GM12878 (cell line): Measurements from ENCODE around the gene SCAMP4. TPM values are rescaled to one million over a fixed set of nuclear protein-coding genes. Genes with fewer than 3 reads are reported as not detected.

ENCODE experiments used
- ATAC-seq: fragments of 200-7000 bp; cut with Tn5 transposase; 3 replicates; pipeline ENCODE4 v1.9.1; 2020; ENCODE audit warnings: mild to moderate bottlenecking, moderate library complexity
- BruUV-seq: library from RNA; stranded (reverse); fragments of 400-500 nt; replicated peaks from 2 replicates; lab custom pipeline; 2021; lab: Mats Ljungman, UMichigan
- CTCF ChIA-PET: fragments of 300-600 bp; sonication (Branson Sonifier 250); formaldehyde crosslinking; extraction: SDS; loops from one replicate; lab custom pipeline; 2021; ENCODE audit warnings: inconsistent platforms; lab: Yijun Ruan, JAX
- POLR2A ChIA-PET: fragments of 350-600 bp; formaldehyde crosslinking; extraction: SDS; loops from one replicate; lab custom pipeline; 2021; ENCODE audit warnings: inconsistent platforms; lab: Charles Lee
- RAD21 ChIA-PET: fragments of 300-600 bp; sonication (Branson Sonifier 250); formaldehyde crosslinking; loops from one replicate; lab custom pipeline; 2023; ENCODE audit warnings: antibody characterized with exemption; ENCODE audit not compliant: unreplicated experiment; lab: Charles Lee
- SMC1A ChIA-PET: fragments of 300-600 bp; sonication (Branson Sonifier 250); formaldehyde crosslinking; loops from one replicate; lab custom pipeline; 2023; ENCODE audit not compliant: unreplicated experiment, uncharacterized antibody; lab: Charles Lee
- DNase-seq: peaks from one replicate; pipeline ENCODE4 v3.0.0-alpha.2; 2011; ENCODE audit warnings: low read depth, low spot score
- FAIRE-seq: peaks from 3 replicates; lab custom pipeline; 2011; peaks lifted over from hg19 to GRCh38; lab: Jason Lieb, UNC
- H2AFZ ChIP-seq: 2 replicates; pipeline ENCODE4 v1.6.0; 2011; ENCODE audit warnings: low read depth, low read length, control low read depth; ENCODE audit not compliant: control insufficient read depth
- H3K27ac ChIP-seq: 2 replicates; pipeline ENCODE4 v1.5.1; 2011; ENCODE audit warnings: control low read depth; ENCODE audit not compliant: control insufficient read depth, insufficient read depth
- H3K27me3 ChIP-seq, 2 experiments: replicated peaks in 1 of 2; 2 replicates each; pipeline versions ENCODE4 v1.6.0 to v1.6.1; 2011; ENCODE audit warnings: low read length in 1 of 2; ENCODE audit not compliant: control insufficient read depth in 2 of 2, insufficient read depth in 2 of 2
- H3K36me3 ChIP-seq, 2 experiments: 2 replicates each; pipeline ENCODE4 v1.5.1; 2011; ENCODE audit warnings: low read length in 1 of 2; ENCODE audit not compliant: control insufficient read depth in 2 of 2, insufficient read depth in 2 of 2
- H3K4me1 ChIP-seq: 2 replicates; pipeline ENCODE4 v1.6.1; 2011; ENCODE audit warnings: mild to moderate bottlenecking, low read length, moderate library complexity, mixed read lengths; ENCODE audit not compliant: control insufficient read depth, insufficient read depth
- H3K4me2 ChIP-seq: 2 replicates; pipeline ENCODE4 v1.6.0; 2011; ENCODE audit warnings: control low read depth; ENCODE audit not compliant: control insufficient read depth, insufficient read depth
- H3K4me3 ChIP-seq: fragments of 200-600 bp; sonication (generic); 2 replicates; pipeline ENCODE4 v1.5.1; 2016
- H3K79me2 ChIP-seq: 2 replicates; pipeline ENCODE4 v1.6.0; 2011; ENCODE audit warnings: low read length; ENCODE audit not compliant: control insufficient read depth, insufficient read depth
- H3K9ac ChIP-seq: 2 replicates; pipeline ENCODE4 v1.8.0; 2011; ENCODE audit warnings: low read length, control low read depth, mixed read lengths; ENCODE audit not compliant: control insufficient read depth, insufficient read depth
- H3K9me3 ChIP-seq: replicated peaks from 3 replicates; pipeline ENCODE4 v1.5.1; 2011; ENCODE audit warnings: mild to moderate bottlenecking, low read length; ENCODE audit not compliant: control insufficient read depth, insufficient read depth
- H4K20me1 ChIP-seq: 2 replicates; pipeline ENCODE4 v1.6.0; 2011; ENCODE audit not compliant: control insufficient read depth, insufficient read depth
- EED ChIP-seq: sonication (generic); IDR thresholded peaks from 2 replicates; pipeline ENCODE4 v1.6.1; 2016; ENCODE audit warnings: antibody characterized with exemption, low read depth
- JUNB ChIP-seq: IDR thresholded peaks from 2 replicates; pipeline ENCODE4 v1.6.1; 2016; ENCODE audit warnings: antibody characterized with exemption, mild to moderate bottlenecking
- POLR2A ChIP-seq: IDR thresholded peaks from 2 replicates; pipeline ENCODE4 v1.6.1; 2011; ENCODE audit warnings: low read depth, mild to moderate bottlenecking, low read length
- RUNX3 ChIP-seq: IDR thresholded peaks from 2 replicates; pipeline ENCODE4 v1.6.1; 2012; ENCODE audit warnings: low read length, inconsistent platforms
- ZNF592 ChIP-seq: fragments of 450-650 bp; IDR thresholded peaks from 2 replicates; pipeline ENCODE4 v1.6.1; 2017; ENCODE audit warnings: mild to moderate bottlenecking, moderate library complexity
- WGBS: methylation state at CpG from one replicate; pipeline ENCODE4 v1.1.6; 2016; ENCODE audit warnings: low lambda C conversion rate; ENCODE audit not compliant: insufficient replicate concordance, insufficient coverage; ENCODE audit errors: missing lambda C conversion rate; 5-methylcytosine and 5-hydroxymethylcytosine counted together
- in situ Hi-C: fragments of 300-500 bp; cut with MboI; formaldehyde crosslinking; loops from 9 replicates; pipeline ENCODE4 v1.14.3; 2018; ENCODE audit warnings: mixed read lengths
- intact Hi-C: fragments of 100-400 bp; cut with micrococcal nuclease; formaldehyde crosslinking; loops from one replicate; pipeline ENCODE4 v1.14.2; 2022; ENCODE audit not compliant: unreplicated experiment
- polyA plus RNA-seq, 11 experiments: library from polyadenylated mRNA; depleted of rRNA in 4 of 11; unstranded in 6 of 11; stranded (reverse) in 5 of 11; fragments of >200 nt; fragmentation: Nextera tagmentation in 4 of 11; fragmentation: Illumina TruSeq in 1 of 11; extraction: Ambion mirVana in 4 of 11; extraction: Trizol in 1 of 11; gene quantifications; 1 replicate in 1 of 11; 2 replicates in 10 of 11; pipeline versions ENCODE4 v1.2.1 to v1.2.3, GENCODE V29; 2011 to 2016; ENCODE audit warnings: inconsistent platforms in 2 of 11, missing spikeins in 2 of 11, low read depth in 1 of 11
- total RNA-seq, 4 experiments: library from RNA; depleted of rRNA in 3 of 4; stranded (reverse); fragments of >200 nt in 3 of 4; fragmentation: Illumina TruSeq in 1 of 4; extraction: Trizol in 1 of 4; gene quantifications; 2 replicates each; pipeline versions ENCODE4 v1.2.1 to v1.2.3, GENCODE V29; 2013 to 2021

Gene SCAMP4
- total and polyA plus RNA-seq, 10 of the 15 experiments (the other 5 are each of a cell fraction or from before 2014, with no cell fraction given), result 0.63 to 34.7 (median 12.8) TPM

- no TSS peak for BruUV-seq
- FAIRE-seq (no peak), ATAC-seq (peak; percentile 34; the same call in 2 of the 3 replicates), DNase-seq (no peak)
- ChIA-PET CTCF (no interaction called here), POLR2A (no interaction called here), RAD21 (no interaction called here), SMC1A (no interaction called here)
- Histone ChIP-seq H3K4me3 (no peak overlapping the region), H3K27me3 (no peaks in the 10 kb centered on the region), H3K4me1 (peaks cover 23% of the 10 kb centered on the region), H3K9me3 (no peaks in the 10 kb centered on the region), H3K36me3 (peaks cover 5 to 11% of the 10 kb centered on the region in 2 experiments; a peak in 3 of 4 replicates), H3K79me2 (no peaks in the 10 kb centered on the region), H3K9ac (no peak overlapping the region), H3K4me2 (no peak overlapping the region), H4K20me1 (no peaks in the 10 kb centered on the region), H2AFZ (no peak overlapping the region), H3K27ac (no peak overlapping the region)
- WGBS, result 71% methylated on average over 14 of the region's 15 CpGs
- intact Hi-C loops, result no loop called here
- in situ Hi-C loops, result no loop called here
- TF ChIP-seq RUNX3 (peak; percentile 76), JUNB (peak; percentile 28; the same call in 1 of the 2 replicates), ZNF592 (no peak), EED (peak; percentile 48; the same call in 1 of the 2 replicates), POLR2A (peak; percentile 46; the same call in 1 of the 2 replicates)
- TF ChIP-seq, all 136 proteins: peak for 4
Measured at GRCh38 chr19:1921825-1922224, 16.6 kb downstream of the SCAMP4 start.
